Tibial nerve (tissue), 3 donors: ENCODE data around the gene ATXN3L.

Experiments
- POLR2A ChIP-seq, 2 donors: fragments of 450-650 bp; IDR thresholded peaks; one replicate each; pipeline ENCODE4 v1.6.1; 2017; ENCODE audit warnings: antibody characterized with exemption in 2 of 2, mild to moderate bottlenecking in 2 of 2, moderate library complexity in 2 of 2
- TF ChIP-seq, protein P1 (sequence below), 5 experiments: fragments of 200-600 bp in 3 of 5; fragments of 450-650 bp in 2 of 5; sonication (generic) in 3 of 5; IDR thresholded peaks; one replicate each; pipeline ENCODE4 v1.5.1; 2016 to 2019; ENCODE audit warnings: antibody characterized with exemption in 5 of 5, mild to moderate bottlenecking in 3 of 5, moderate library complexity in 2 of 5

DNA sequence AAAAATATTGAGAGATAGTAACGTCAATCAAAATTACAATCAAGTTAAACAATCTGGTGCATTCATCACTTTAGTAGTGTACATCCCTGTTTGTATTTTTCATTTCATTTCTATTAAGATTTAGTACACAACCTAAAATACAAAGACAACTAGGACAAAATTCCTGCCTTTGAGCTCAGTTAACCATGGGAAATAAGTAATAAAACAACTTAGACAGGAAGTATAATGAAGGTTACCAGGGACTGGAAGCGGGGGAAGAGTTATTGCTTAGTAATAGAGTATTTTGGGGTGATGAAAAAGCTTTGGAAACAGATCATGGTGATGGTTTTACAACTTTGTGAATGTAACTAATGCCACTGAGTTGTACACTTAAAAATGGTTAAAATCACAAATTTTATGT lies 25.6 kb upstream of the ATXN3L start:
- TF ChIP-seq, protein P1, sequence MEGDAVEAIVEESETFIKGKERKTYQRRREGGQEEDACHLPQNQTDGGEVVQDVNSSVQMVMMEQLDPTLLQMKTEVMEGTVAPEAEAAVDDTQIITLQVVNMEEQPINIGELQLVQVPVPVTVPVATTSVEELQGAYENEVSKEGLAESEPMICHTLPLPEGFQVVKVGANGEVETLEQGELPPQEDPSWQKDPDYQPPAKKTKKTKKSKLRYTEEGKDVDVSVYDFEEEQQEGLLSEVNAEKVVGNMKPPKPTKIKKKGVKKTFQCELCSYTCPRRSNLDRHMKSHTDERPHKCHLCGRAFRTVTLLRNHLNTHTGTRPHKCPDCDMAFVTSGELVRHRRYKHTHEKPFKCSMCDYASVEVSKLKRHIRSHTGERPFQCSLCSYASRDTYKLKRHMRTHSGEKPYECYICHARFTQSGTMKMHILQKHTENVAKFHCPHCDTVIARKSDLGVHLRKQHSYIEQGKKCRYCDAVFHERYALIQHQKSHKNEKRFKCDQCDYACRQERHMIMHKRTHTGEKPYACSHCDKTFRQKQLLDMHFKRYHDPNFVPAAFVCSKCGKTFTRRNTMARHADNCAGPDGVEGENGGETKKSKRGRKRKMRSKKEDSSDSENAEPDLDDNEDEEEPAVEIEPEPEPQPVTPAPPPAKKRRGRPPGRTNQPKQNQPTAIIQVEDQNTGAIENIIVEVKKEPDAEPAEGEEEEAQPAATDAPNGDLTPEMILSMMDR (IDR thresholded peaks at IDR 0.05): no peak
- no peak for TF ChIP-seq POLR2A (IDR thresholded peaks at IDR 0.05)
